NT2/D1 (cell line): ENCODE results near the gene TLNRD1.

ENCODE experiments used
- DNase-seq: peaks from one replicate; pipeline ENCODE4 v3.0.0-alpha.2; 2011; ENCODE audit warnings: low read depth, low spot score
- H3K27me3 ChIP-seq: 2 replicates; pipeline ENCODE4 v1.6.0; 2011; ENCODE audit warnings: mild to moderate bottlenecking; ENCODE audit not compliant: insufficient read length, insufficient read depth
- H3K36me3 ChIP-seq: 2 replicates; pipeline ENCODE4 v1.6.1; 2011; ENCODE audit warnings: mild to moderate bottlenecking, low read length, mixed read lengths; ENCODE audit not compliant: insufficient read depth, insufficient read length
- H3K4me1 ChIP-seq: 2 replicates; pipeline ENCODE4 v1.5.1; 2011; ENCODE audit not compliant: insufficient read depth, insufficient read length
- H3K4me3 ChIP-seq: 2 replicates; pipeline ENCODE4 v1.5.1; 2011; ENCODE audit warnings: low read depth; ENCODE audit not compliant: insufficient read length
- H3K9ac ChIP-seq: 2 replicates; pipeline ENCODE4 v1.6.0; 2011; ENCODE audit warnings: low read depth; ENCODE audit not compliant: insufficient read length
- H3K9me3 ChIP-seq: 2 replicates; pipeline ENCODE4 v1.5.1; 2011; ENCODE audit warnings: mild to moderate bottlenecking, low read length; ENCODE audit not compliant: insufficient read depth
- SUZ12 ChIP-seq: IDR thresholded peaks from 2 replicates; pipeline ENCODE4 v1.6.1; 2011; ENCODE audit not compliant: insufficient read length, insufficient read depth; ENCODE audit errors: extremely low read depth
- YY1 ChIP-seq: IDR thresholded peaks from 2 replicates; pipeline ENCODE4 v1.6.1; 2011; ENCODE audit not compliant: insufficient read length, insufficient read depth
- ZNF274 ChIP-seq: IDR thresholded peaks from 2 replicates; pipeline ENCODE4 v1.6.1; 2011; ENCODE audit warnings: mild to moderate bottlenecking, low read depth, low read length

Gene TLNRD1

DNA sequence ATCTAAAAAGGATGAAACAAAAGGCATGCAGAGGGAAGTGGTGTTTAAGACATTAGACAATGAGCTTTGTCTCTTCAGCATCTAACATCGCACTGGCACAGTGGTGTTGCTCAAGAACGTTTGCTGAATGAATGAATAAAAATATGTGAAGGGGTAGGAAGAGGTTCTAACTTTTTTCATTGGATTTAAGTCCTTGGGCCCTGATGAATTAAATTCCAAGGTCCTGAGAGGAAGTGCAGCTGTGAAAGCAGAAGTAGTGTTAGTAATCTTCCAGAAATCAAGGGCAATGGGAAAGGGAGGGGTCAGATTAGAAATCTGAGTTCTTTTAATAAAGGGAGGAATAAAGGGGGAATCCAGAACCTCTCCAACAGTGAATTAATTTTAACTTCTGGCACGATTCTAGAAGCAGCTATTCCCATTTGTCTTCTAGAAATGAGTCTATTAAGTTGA lies 29.6 kb downstream of the TLNRD1 start:
- no peak overlapping the region for H3K4me3 ChIP-seq
- TF ChIP-seq SUZ12, result no peak
- TF ChIP-seq YY1, result no peak
- no peak for TF ChIP-seq ZNF274
- no peak overlapping the region for H3K9ac ChIP-seq
- H3K27me3 ChIP-seq, result no peaks in the 10 kb centered on the region
- H3K36me3 ChIP-seq, result no peaks in the 10 kb centered on the region
- H3K4me1 ChIP-seq, result no peaks in the 10 kb centered on the region
- no peak for DNase-seq
- H3K9me3 ChIP-seq, result peaks cover 24% of the 10 kb centered on the region

DNA sequence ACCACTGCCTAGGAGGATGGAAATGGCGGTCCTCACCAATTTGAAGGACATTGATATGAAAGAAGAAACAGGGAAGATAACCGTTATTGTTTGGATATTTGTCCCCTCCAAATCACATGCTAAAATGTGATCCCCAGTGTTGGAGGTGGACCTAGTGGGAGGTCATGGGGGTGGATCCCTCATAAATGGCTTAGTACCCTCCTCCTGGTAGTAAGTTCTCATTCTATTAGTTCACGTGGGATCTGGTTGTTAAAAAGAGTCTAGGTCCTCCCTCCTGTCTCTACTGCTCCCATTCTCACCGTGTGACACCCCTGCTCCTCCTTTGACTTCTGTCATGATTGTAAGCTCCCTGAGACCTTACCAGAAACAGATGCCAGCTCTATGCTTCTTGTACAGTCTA lies 30.5 kb downstream of the TLNRD1 start:
- no peak overlapping the region for H3K4me3 ChIP-seq
- DNase-seq, result no peak
- no peak overlapping the region for H3K9ac ChIP-seq
- no peaks in the 10 kb centered on the region for H3K4me1 ChIP-seq
- H3K27me3 ChIP-seq, result no peaks in the 10 kb centered on the region
- H3K9me3 ChIP-seq, result peaks cover 24% of the 10 kb centered on the region
- no peaks in the 10 kb centered on the region for H3K36me3 ChIP-seq
- TF ChIP-seq ZNF274, result no peak
- TF ChIP-seq YY1, result no peak
- no peak for TF ChIP-seq SUZ12

DNA sequence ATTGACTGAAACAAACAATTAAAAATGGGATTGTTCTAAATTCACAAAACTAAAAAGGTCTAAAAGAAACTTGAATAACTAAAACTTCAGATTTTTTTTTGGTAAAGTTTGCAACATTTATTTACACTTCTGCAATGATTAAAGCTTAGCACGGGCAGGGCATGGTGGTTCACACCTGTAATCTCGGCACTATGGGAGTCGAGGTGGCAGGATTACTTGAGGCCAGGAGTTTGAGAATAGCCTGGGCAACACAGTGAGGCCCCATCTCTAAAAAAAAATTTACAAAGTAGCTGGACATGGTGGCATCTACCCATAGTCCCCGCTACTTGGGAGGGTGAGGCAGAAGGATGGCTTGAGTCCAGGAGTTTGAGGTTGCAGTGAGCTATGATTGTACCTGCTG lies 31.6 kb downstream of the TLNRD1 start:
- Histone ChIP-seq H3K4me3 (no peak overlapping the region), H3K27me3 (no peaks in the 10 kb centered on the region), H3K4me1 (no peaks in the 10 kb centered on the region), H3K9ac (no peak overlapping the region), H3K9me3 (peaks cover 24% of the 10 kb centered on the region), H3K36me3 (no peaks in the 10 kb centered on the region)
- DNase-seq, result no peak
- no peak for TF ChIP-seq SUZ12
- no peak for TF ChIP-seq YY1
- no peak for TF ChIP-seq ZNF274

DNA sequence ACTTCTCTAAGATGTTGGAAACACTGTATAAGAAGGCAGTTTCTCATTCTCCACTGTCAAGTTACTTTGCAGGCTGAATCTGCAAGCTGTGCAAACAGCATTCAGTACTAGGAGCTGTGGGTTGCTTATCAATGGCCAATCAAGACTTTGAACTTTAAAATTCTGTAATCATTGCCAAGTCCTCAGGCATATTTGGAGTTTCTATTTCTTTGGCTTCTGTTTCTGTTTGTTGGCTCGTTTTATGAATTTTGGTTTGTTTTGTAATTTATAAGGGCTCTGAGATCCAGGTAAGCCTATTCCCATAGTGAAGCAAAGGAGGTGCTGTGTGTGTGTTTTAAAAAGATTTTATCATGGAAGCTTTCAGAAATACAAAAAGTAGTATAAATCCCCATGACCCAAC lies 32.1 kb downstream of the TLNRD1 start:
- H3K9ac ChIP-seq, result no peak overlapping the region
- DNase-seq, result no peak
- H3K9me3 ChIP-seq, result peaks cover 24% of the 10 kb centered on the region
- no peak overlapping the region for H3K4me3 ChIP-seq
- no peaks in the 10 kb centered on the region for H3K27me3 ChIP-seq
- H3K36me3 ChIP-seq, result no peaks in the 10 kb centered on the region
- H3K4me1 ChIP-seq, result no peaks in the 10 kb centered on the region
- no peak for TF ChIP-seq ZNF274
- no peak for TF ChIP-seq YY1

DNA sequence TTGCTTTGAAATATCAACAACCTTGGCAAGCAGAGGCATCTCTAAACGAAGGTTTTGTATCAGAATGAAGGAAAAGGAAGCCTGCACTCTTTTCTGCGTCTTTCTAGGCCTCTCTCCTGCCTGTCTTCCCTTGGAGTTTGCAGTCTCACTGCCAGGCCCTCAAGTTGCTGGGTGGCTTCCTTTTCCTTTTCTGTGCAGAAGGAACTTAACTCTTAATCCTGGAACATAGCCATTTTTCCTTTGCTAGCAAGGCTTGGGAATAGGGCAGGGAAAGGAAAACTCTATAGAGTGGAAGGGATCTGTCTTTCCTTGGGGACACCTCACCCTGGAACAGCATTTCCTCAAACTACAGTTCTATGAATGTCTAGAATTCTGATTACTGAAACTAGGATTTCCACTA lies 32.8 kb downstream of the TLNRD1 start:
- DNase-seq, result no peak
- H3K9ac ChIP-seq, result no peak overlapping the region

DNA sequence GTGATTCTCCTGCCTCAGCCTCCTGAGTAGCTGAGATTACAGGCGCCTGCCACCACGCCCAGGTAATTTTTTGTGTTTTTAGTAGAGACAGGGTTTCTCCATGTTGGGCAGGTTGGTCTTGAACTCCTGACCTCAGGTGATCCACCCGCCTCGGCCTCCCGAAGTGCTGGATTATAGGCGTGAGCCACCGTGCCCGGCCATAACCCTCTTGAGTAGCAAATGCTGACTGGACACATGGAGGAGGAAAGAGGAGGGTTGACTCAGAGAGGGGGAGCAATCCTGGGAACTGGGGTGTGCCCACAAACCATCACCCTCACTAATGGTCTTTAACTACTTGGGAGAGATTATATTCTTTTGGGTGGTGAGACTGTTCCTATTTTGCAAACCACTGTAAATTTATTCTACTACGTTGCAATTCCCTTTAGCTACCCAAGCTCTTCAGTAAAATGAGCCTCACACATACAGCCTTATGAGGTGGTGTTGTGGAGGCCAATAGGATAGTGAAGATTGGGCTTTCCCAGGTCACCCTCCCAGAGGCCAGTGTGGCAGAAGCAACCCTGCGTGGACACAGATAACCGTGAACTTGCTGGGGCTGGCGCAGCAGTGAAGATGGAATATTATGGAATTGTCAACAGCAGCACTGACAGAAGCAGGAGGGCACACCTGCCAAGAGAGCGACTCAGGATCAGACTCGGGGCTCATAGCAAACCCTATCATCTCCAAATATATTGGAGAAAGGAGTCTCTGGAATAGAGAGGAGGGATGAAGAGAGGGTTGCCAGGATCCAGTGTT lies 37.4 kb downstream of the TLNRD1 start:
- Histone ChIP-seq H3K9ac (no peak overlapping the region), H3K27me3 (no peaks in the 10 kb centered on the region), H3K9me3 (no peaks in the 10 kb centered on the region), H3K4me1 (no peaks in the 10 kb centered on the region), H3K4me3 (no peak overlapping the region), H3K36me3 (no peaks in the 10 kb centered on the region)
- TF ChIP-seq SUZ12 (no peak), YY1 (no peak), ZNF274 (no peak)
- no peak for DNase-seq

More for the DNA sequence above, 32.8 kb downstream of the TLNRD1 start:
- H3K36me3 ChIP-seq, result no peaks in the 10 kb centered on the region
- TF ChIP-seq SUZ12 (no peak), YY1 (no peak), ZNF274 (no peak)
- no peak overlapping the region for H3K4me3 ChIP-seq
- no peaks in the 10 kb centered on the region for H3K4me1 ChIP-seq
- no peaks in the 10 kb centered on the region for H3K27me3 ChIP-seq
- peaks cover 19% of the 10 kb centered on the region for H3K9me3 ChIP-seq

DNA sequence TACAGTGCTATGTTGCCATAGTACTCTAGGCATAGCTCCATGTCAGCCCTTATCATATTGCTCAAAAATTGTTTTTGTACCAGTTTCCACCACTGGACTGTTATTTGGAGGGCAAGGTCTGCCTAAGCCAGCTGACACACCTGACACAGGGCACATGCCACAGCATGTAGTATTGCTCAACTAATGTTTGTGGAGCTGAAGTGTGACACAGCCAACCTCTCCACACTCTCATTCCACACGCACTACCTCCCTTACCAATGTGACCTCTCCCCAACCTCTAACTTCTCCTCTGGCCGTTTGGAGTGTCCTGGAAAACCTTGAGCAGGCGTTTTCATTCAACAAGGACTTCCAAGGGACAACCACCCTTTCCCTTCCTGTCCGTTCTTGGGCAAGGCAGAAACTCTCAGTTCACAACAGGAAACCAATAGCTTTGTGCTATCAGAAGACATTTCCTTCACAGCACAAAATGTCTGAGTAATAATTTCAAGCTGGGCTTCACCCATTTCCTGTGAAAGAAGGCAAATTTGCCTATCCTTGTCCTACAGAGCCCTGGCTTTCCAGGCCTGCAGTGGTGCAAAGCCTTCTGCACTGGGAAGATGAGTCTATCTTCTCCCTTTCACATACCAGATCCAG lies 38.4 kb downstream of the TLNRD1 start:
- H3K4me3 ChIP-seq, result no peak overlapping the region
- no peak overlapping the region for H3K9ac ChIP-seq
- H3K27me3 ChIP-seq, result no peaks in the 10 kb centered on the region
- DNase-seq, result no peak
- no peaks in the 10 kb centered on the region for H3K9me3 ChIP-seq
- H3K36me3 ChIP-seq, result no peaks in the 10 kb centered on the region
- TF ChIP-seq YY1, result no peak
- TF ChIP-seq SUZ12, result no peak
- TF ChIP-seq ZNF274, result no peak
- H3K4me1 ChIP-seq, result no peaks in the 10 kb centered on the region
